Hair follicular keratinocyte (primary cell): ENCODE data around the gene PRND. TPM values are rescaled to one million over a fixed set of nuclear protein-coding genes. Genes with fewer than 3 reads are reported as not detected.

Experiments
- total RNA-seq: library from RNA; depleted of rRNA; stranded (reverse); fragments of >200 nt; gene quantifications from 2 replicates; pipeline ENCODE4 v1.2.3, GENCODE V29; 2015

PRND gene, protein sequence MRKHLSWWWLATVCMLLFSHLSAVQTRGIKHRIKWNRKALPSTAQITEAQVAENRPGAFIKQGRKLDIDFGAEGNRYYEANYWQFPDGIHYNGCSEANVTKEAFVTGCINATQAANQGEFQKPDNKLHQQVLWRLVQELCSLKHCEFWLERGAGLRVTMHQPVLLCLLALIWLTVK
- not detected in 2 replicates for total RNA-seq

DNA sequence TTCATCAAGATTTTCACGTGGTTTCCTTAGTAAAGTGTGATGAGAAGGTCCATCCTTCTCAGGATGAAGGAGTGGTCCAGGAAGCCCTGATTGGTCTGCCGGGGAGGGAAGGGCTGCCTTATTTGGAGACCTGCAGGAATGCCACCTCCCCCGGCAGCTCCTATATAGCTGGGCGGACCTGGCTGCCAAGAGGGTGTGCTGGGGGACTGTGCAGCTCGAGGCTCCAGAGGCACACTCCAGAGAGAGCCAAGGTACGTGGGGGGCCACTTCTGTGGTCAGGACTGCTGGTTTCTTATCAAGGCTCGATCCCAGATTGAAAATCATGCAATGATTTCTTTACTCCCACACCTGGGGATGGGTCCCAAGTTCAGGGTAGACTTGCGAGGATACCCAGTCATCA lies at the start of gene PRND:
Gene PRND (plus strand): TSS at position 191 of the 400 bp plus-strand sequence. CDS start 2,643 bp downstream, outside the sequence.

Other genes with a start within 250 kb of the PRND start
- 389 and 601 TPM in 2 replicates for gene PRNP, start 35.5 kb upstream of the PRND start, total RNA-seq
- gene RASSF2, start 101.7 kb downstream of the PRND start, total RNA-seq = not detected in 2 replicates